HG03066 (cell line): Measurements from ENCODE around the gene RAD51B.
A peak's percentile ranks its signal among the peaks of the same experiment; 100 is the strongest.

ENCODE experiments used
- ATAC-seq: cut with Tn5 transposase; IDR thresholded peaks from one replicate; pipeline ENCODE4 v1.9.1; 2021; ENCODE audit warnings: low read depth; ENCODE audit not compliant: unreplicated experiment

RAD51B gene

GRCh38 chr14:68482018-68482417, 662.4 kb downstream of the RAD51B start:
- ATAC-seq = no peak

GRCh38 chr14:68482772-68483395, 663.3 kb downstream of the RAD51B start:
- ATAC-seq = no peak

DNA sequence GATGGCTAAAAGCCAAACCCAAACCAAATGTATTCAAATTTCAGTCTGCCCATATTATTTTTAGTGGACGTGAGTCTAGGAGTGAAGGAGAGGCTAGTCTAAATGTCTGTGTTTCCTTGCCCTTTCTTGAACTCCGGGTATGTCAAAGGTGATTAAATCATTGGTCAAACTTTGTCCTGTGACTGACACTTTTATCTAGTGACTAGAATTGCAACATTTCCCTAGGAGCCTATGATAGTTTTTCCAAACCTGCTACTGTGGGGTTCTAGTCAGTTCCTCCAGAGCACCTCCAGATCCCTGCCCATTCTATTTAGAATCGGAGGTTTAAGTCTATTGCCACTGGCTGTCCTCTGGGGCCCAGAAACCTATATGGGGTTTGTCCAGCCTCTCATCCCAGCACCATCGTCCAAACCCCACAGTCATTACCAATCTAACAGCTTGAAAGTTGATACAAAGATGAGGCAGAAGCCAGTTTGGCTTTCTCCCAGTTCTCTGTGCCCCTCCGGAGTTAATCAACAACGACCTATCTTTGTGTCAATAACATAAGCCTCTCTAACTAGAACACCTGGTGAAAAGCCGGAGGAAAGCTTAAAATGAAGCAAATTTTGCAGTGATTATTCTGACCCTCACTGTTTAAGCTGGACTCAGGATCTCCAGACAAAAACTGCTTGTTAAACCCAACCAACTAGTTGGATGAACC, 666.6 kb downstream of the RAD51B start:
- ATAC-seq = no peak

GRCh38 chr14:68486809-68487208, 667.2 kb downstream of the RAD51B start:
- ATAC-seq = no peak

DNA sequence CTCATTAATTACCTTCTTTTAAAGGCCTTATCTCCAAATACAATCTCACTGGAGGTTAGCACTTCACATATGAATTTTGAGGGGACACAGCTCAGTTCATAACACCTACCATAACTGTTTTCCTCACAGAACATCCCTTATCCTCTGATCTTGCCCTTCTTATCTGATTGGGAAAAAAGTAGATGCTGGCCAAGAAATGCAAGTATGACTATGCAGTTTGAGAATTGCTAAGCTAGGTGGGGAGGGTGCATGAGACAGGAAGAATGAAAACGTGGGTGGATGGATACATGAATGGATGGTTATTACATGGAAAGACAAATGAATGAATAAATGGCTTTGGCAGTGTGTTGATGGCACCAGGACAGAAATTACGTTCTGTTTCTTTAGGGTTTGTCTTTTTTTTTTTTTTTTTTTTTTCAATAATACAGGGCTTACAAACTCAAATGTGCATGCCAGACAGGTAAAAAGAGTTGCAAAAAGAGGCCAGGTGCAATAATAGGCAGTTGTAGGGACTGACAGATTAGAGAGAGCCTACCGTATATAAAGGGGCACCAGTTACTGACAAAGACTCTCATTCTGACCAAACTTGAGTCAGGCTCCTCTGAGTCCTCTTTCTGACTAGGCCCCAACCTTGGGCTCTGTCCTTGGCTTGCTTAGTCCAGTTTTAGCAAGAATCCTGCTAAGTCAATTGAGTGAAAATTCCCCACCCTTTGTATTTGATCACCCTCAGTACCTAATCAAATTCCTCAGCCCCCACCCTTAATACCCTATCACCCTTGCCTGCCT, 668.4 kb downstream of the RAD51B start:
- ATAC-seq = no peak

- no peak for ATAC-seq
Measured at GRCh38 chr14:68491793-68492192, 672.2 kb downstream of the RAD51B start.

GRCh38 chr14:68492381-68493151, 673.0 kb downstream of the RAD51B start:
- ATAC-seq = no peak

DNA sequence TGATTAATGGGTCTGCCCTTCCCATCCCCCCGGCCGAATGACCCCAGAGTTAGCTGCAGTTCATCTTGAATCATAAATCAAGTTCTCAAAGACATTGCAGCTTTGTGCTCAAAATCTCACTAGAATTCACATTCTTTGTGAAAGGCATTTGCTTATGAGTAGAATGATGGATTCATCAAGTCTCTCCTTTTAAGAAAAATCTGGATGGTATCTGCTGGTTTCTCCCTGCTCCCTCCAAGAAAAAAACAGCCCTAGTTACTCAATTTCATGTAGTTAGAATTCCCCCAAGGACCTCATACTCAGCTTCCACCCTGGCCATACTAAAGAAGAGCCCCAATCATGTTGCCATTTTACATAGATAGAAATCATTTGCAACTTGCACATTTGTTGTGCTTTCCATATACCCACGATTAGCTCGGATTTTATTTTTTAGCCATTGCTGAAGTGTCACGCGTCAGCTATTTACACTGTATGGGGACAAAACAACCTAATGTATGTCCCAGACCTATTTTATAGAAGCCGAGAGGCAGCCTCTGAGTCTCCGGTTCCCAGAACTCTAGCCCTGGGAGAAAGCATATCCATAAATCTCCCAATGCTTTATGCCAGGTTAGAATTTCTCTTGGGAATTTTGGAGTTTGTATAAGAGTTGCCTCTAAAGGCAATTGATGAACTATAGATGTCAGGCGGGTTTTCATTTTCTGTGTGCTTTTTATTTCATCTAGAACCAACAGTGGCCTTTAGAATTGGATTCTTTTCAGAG, 673.8 kb downstream of the RAD51B start:
- no peak for ATAC-seq

GRCh38 chr14:68495101-68496039, 675.8 kb downstream of the RAD51B start:
- no peak for ATAC-seq

DNA sequence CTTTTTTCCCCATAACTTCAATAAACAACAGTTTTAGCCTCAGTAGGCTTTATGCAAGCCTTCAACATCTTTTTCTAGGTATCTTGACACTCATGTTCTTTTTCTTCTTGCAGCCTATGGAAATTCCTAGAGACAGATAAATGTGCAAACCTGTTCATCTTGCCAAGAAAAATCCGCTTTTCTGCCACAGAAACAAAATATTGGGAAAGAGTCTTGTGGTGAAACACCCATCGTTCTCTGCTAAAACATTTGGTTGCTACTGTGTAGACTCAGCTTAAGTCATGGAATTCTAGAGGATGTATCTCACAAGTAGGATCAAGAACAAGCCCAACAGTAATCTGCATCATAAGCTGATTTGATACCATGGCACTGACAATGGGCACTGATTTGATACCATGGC, 677.4 kb downstream of the RAD51B start:
- no peak for ATAC-seq

- ATAC-seq = no peak
Measured at GRCh38 chr14:68499451-68499850, 679.9 kb downstream of the RAD51B start.

- ATAC-seq = no peak
Measured at GRCh38 chr14:68501171-68501570, 681.6 kb downstream of the RAD51B start.

DNA sequence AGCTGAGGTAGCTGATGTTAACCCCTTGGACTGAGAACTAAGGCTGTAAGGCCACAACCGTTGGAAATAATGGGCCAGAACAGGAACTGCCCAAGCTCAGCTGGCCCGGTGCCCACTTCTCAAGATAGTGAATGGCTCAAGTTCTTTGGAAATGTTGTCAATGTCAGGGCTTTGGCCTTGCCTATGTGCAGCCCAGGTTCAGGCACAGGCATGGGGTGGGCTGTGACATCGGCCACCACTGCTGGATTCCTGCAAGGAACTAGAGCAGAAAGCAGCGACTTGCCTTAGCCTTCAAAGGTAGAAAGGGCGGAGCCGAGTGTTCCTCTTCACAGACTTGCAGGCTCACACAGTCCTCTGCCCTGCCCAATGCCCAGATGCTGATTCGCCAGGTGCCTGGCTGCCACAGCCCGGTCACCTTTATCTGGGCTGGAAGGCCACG, 682.1 kb downstream of the RAD51B start:
- no peak for ATAC-seq

DNA sequence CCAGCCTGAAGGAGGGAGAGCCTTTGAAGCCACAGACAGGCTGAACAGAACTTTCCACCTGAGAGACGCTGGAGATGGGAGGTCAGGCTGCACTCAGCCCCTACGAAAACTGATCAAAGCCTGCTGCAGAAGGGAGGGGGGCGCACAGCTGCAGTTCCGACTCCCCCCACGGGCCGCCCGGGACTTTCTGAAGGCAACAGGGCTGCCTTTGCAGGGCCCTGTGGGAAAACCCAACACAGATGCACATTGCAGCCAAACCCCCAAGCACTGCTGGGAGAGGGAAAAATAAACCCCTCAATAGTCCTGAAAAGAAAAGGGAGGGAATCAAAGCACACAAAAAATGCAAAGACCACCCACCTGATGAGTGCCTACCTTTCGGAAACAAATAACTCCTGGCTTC, 682.7 kb downstream of the RAD51B start:
- no peak for ATAC-seq

DNA sequence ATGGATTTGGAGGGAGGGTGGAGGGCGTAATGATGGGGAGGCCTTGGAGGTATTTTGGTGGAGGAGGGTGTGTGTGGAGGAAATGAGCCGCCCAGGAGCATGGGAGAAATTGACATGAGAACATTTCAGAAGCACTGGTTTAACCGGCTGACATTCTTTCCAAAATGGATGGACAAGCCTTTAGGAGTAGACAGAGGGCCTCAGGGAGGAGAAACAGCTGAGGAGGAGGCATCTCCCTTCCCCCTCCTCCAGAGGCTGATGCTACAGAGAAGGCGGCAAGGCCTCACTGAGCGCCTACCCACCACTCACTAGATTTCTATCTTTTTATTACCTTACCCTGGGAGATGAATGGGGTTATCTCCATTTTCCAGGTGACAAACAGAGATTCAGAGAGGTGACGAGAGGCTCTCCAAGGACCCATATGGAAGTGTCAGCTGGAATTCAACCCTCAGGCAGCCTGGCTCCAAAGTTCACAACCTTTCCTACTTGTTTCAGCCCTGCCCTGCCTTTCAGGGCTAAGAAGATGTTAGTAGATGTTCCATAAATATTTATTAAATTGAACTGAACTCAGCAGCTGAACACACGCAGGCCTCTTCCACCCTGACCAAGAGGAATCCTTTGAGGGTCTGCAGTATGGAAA, 683.7 kb downstream of the RAD51B start:
- ATAC-seq = no peak

- no peak for ATAC-seq
Measured at GRCh38 chr14:68504861-68505260, 685.3 kb downstream of the RAD51B start.

DNA sequence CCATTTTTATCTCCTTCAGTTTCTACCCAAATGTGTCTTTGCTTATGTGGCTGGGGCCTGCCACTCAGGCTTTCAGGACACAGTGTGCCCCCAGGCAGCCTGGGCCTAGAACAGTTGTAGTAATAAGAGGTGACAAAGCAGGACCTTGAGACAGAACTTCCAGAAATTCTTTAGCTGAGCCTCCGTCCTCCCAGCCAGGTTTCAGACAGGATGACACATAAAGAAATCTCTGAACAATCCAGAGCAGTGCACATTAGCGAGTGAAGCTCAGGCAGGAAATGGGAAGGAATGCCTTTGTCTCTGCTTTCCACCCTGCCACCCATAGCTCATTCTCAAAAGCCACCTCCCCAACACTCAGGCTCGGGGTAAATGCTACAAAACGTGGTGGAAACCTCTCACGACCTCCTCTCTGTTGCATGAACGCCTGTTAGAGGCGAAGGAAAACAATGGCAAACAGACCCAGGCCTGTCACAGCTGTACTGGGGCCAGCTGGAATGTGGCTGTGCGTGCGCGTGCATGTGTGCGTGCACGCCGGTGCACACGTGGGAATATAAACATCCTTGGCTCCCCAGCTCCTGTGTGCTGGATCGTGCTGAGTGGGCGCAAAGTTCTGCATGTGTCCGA, 686.6 kb downstream of the RAD51B start:
- peak; percentile 18 for ATAC-seq
